HepG2 (cell line): ENCODE results near the gene WWC2. TPM values are rescaled to one million over a fixed set of nuclear protein-coding genes. Genes with fewer than 3 reads are reported as not detected.

Experiments
- ATAC-seq: fragments of 200-7000 bp; cut with Tn5 transposase; 3 replicates; pipeline ENCODE4 v1.9.1; 2020; ENCODE audit warnings: mild to moderate bottlenecking, moderate library complexity
- BruUV-seq: library from RNA; stranded (reverse); fragments of 400-500 nt; replicated peaks from 2 replicates; lab custom pipeline; 2021; lab: Mats Ljungman, UMichigan
- CTCF ChIA-PET: fragments of 300-600 bp; formaldehyde crosslinking; extraction: SDS; loops from one replicate; lab custom pipeline; 2021; ENCODE audit warnings: low total read pairs, inconsistent platforms, low intra/inter-chr PET ratio; lab: Yijun Ruan, JAX
- POLR2A ChIA-PET: fragments of 350-600 bp; sonication (Branson Sonifier 250); formaldehyde crosslinking; loops from one replicate; lab custom pipeline; 2020; ENCODE audit warnings: antibody characterized with exemption, inconsistent platforms; lab: Yijun Ruan, JAX
- DNase-seq: peaks from one replicate; pipeline ENCODE4 v3.0.0-alpha.2; 2015; ENCODE audit warnings: low spot score
- FAIRE-seq: peaks from 3 replicates; lab custom pipeline; 2011; peaks lifted over from hg19 to GRCh38; lab: Jason Lieb, UNC
- H2AFZ ChIP-seq: one replicate; pipeline ENCODE4 v1.6.1; 2011; ENCODE audit warnings: low read length, inconsistent platforms
- H3K27ac ChIP-seq: fragments of 300-600 bp; 3 replicates; pipeline ENCODE4 v1.8.0; 2011; ENCODE audit warnings: mixed run types, mild to moderate bottlenecking, mixed read lengths, low read length, inconsistent platforms; ENCODE audit not compliant: insufficient read depth; ENCODE audit errors: extremely low read length
- H3K27me3 ChIP-seq, 2 experiments: fragments of 200-600 bp in 1 of 2; 2 replicates in 1 of 2; 3 replicates in 1 of 2; pipeline versions ENCODE4 v1.6.0 to v1.8.0; 2011; ENCODE audit warnings: low read length in 2 of 2, mild to moderate bottlenecking in 2 of 2, moderate library complexity in 2 of 2, inconsistent platforms in 1 of 2; ENCODE audit not compliant: insufficient read depth in 2 of 2, control insufficient read depth in 1 of 2
- H3K36me3 ChIP-seq, 2 experiments: fragments of 200-600 bp in 1 of 2; replicated peaks in 1 of 2; 2 replicates in 1 of 2; 3 replicates in 1 of 2; pipeline versions ENCODE4 v1.5.1 to v1.8.0; 2011; ENCODE audit warnings: low read length in 2 of 2, inconsistent platforms in 1 of 2; ENCODE audit not compliant: insufficient read depth in 2 of 2, control insufficient read depth in 1 of 2
- H3K4me1 ChIP-seq: 2 replicates; pipeline ENCODE4 v1.5.1; 2012; ENCODE audit warnings: low read length, inconsistent platforms; ENCODE audit not compliant: insufficient read depth
- H3K4me2 ChIP-seq: 2 replicates; pipeline ENCODE4 v1.6.0; 2011; ENCODE audit warnings: low read depth, low read length, inconsistent platforms
- H3K4me3 ChIP-seq, 3 experiments: fragments of 200-600 bp in 1 of 3; sonication (generic), shearing (Covaris generic) in 1 of 3; replicated peaks in 1 of 3; 2 replicates each; pipeline ENCODE4 v1.5.1; 2011 to 2016; ENCODE audit warnings: low read length in 3 of 3, inconsistent platforms in 2 of 3, low read depth in 2 of 3, mild to moderate bottlenecking in 2 of 3, control low read depth in 1 of 3, mixed read lengths in 1 of 3; ENCODE audit not compliant: insufficient read depth in 1 of 3
- H3K79me2 ChIP-seq: one replicate; pipeline ENCODE4 v1.6.1; 2011; ENCODE audit warnings: low read length, inconsistent platforms; ENCODE audit not compliant: insufficient read depth
- H3K9ac ChIP-seq: 2 replicates; pipeline ENCODE4 v1.6.0; 2011; ENCODE audit warnings: mild to moderate bottlenecking, low read depth, low read length, inconsistent platforms; ENCODE audit not compliant: insufficient read depth
- H3K9me3 ChIP-seq: 2 replicates; pipeline ENCODE4 v1.5.1; 2012; ENCODE audit warnings: mild to moderate bottlenecking, low read length
- H4K20me1 ChIP-seq: 2 replicates; pipeline ENCODE4 v1.6.0; 2011; ENCODE audit warnings: inconsistent platforms, mild to moderate bottlenecking, low read length, moderate library complexity; ENCODE audit not compliant: insufficient read depth
- CREM ChIP-seq, 2 experiments: sonication (generic) in 1 of 2; formaldehyde crosslinking in 1 of 2; IDR thresholded peaks; 2 replicates each; pipeline versions ENCODE4 v1.4.0 to v1.6.1; 2016 to 2020; ENCODE audit warnings: antibody characterized with exemption in 1 of 2, mild to moderate bottlenecking in 1 of 2, missing genetic modification reagents in 1 of 2
- IRF9 ChIP-seq: sonication (generic); formaldehyde crosslinking; IDR thresholded peaks from 2 replicates; pipeline ENCODE4 v1.8.0; 2022; ENCODE audit warnings: missing genetic modification reagents, mild to moderate bottlenecking, borderline replicate concordance
- ISL2 ChIP-seq: sonication (generic); formaldehyde crosslinking; IDR thresholded peaks from 2 replicates; pipeline ENCODE4 v1.5.0; 2020; ENCODE audit warnings: missing genetic modification reagents
- NR3C1 ChIP-seq: sonication (generic); formaldehyde crosslinking; IDR thresholded peaks from 2 replicates; pipeline ENCODE4 v1.4.0; 2020; ENCODE audit warnings: missing genetic modification reagents
- PRDM15 ChIP-seq: sonication (generic); formaldehyde crosslinking; IDR thresholded peaks from 2 replicates; pipeline ENCODE4 v1.4.0; 2020; ENCODE audit warnings: missing genetic modification reagents
- RARA ChIP-seq: IDR thresholded peaks from 2 replicates; pipeline ENCODE4 v1.6.1; 2016; ENCODE audit warnings: missing genetic modification reagents, missing compliant biosample characterization
- RELA ChIP-seq: sonication (generic); formaldehyde crosslinking; IDR thresholded peaks from 2 replicates; pipeline ENCODE4 v1.4.0; 2020; ENCODE audit warnings: missing genetic modification reagents
- ZBTB21 ChIP-seq: sonication (generic); formaldehyde crosslinking; IDR thresholded peaks from 2 replicates; pipeline ENCODE4 v1.4.0; 2020; ENCODE audit warnings: missing genetic modification reagents
- ZNF441 ChIP-seq: sonication (generic); formaldehyde crosslinking; IDR thresholded peaks from 2 replicates; pipeline ENCODE4 v1.7.0; 2021; ENCODE audit warnings: missing genetic modification reagents, borderline replicate concordance
- ZNF790 ChIP-seq: sonication (generic); formaldehyde crosslinking; IDR thresholded peaks from 2 replicates; pipeline ENCODE4 v1.8.0; 2022; ENCODE audit warnings: missing genetic modification reagents, mild to moderate bottlenecking, borderline replicate concordance
- WGBS: methylation state at CpG from one replicate; pipeline ENCODE4 v1.1.6; 2017; ENCODE audit warnings: low lambda C conversion rate; 5-methylcytosine and 5-hydroxymethylcytosine counted together
- in situ Hi-C: cut with HindIII; loops from 2 replicates; pipeline ENCODE4 v1.10.0; 2017; ENCODE audit warnings: low pct_unique_long_range_greater_than_20kb; ENCODE audit not compliant: extremely low pct_ligation_motif_present
- intact Hi-C: fragments of 100-400 bp; cut with micrococcal nuclease; formaldehyde crosslinking; loops from one replicate; pipeline ENCODE4 v1.10.0; 2022; ENCODE audit not compliant: unreplicated experiment
- polyA plus RNA-seq, 8 experiments: library from polyadenylated mRNA; depleted of rRNA in 3 of 8; stranded (reverse) in 7 of 8; unstranded in 1 of 8; fragments of >200 nt; fragmentation: Illumina TruSeq in 4 of 8; extraction: Trizol in 4 of 8; gene quantifications; 2 replicates each; pipeline versions ENCODE4 v1.2.1 to v1.2.3, GENCODE V29; 2011 to 2016; ENCODE audit warnings: low read depth in 4 of 8, missing spikeins in 1 of 8, mixed read lengths in 1 of 8; ENCODE audit not compliant: insufficient read depth in 1 of 8
- total RNA-seq, 5 experiments: library from RNA; depleted of rRNA; stranded (reverse); fragments of >200 nt; fragmentation: Illumina TruSeq; extraction: Trizol; gene quantifications; 2 replicates each; pipeline ENCODE4 v1.2.3, GENCODE V29; 2016; ENCODE audit warnings: low read depth in 1 of 5
- TF ChIP-seq, protein P1 (sequence below), 2 experiments: fragments of 450-650 bp in 1 of 2; sonication (generic) in 1 of 2; formaldehyde crosslinking; IDR thresholded peaks; 2 replicates each; pipeline versions ENCODE4 v1.5.0 to v1.8.0; 2020 to 2022; ENCODE audit warnings: mild to moderate bottlenecking in 1 of 2, missing genetic modification reagents in 1 of 2
- TF ChIP-seq, protein P2 (sequence below), 2 experiments: sonication (generic) in 1 of 2; formaldehyde crosslinking in 1 of 2; IDR thresholded peaks; 2 replicates each; pipeline versions ENCODE4 v1.4.0 to v1.6.1; 2016 to 2020; ENCODE audit warnings: borderline replicate concordance in 1 of 2, low read depth in 1 of 2, mild to moderate bottlenecking in 1 of 2, missing genetic modification reagents in 1 of 2

The WWC2 gene
- total and polyA plus RNA-seq, 2 of the 13 experiments (the other 11 are each of a cell fraction or from before 2014, with no cell fraction given), result 40.0 to 50.1 TPM

DNA sequence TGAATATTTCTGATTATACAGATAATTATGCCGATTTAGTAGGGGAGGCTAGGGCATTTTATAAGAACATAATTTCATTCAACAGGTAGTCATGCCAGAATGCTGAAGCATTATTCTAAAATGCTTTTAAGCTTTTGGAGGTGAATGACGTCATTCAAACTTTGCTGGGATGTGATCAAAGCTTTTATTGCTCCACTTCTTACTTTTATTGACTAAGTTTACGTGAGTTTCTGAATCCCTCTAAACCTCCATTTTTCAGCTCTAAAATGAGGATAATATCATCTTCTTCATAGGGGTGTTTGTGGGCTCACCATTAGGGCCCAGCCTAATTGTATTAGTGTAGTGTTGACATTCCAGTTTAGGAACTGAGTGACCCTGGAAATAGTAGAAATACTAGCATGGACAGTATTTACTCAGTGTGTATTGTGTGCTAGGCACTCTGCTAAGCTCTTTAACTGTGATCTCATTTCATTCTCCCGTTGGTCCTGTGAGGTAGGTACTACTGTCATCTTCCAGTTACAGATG is 3.0 kb downstream of the WWC2 start (continued):
- TF ChIP-seq RELA, result no peak
- TF ChIP-seq ISL2 (CRISPR knock-in tag), result peak; percentile 59; the same call in 1 of the 2 replicates
- TF ChIP-seq RARA (CRISPR knock-in tag), result peak; percentile 56
- TF ChIP-seq ZBTB21, result peak; percentile 88
- no peak for TF ChIP-seq IRF9 (CRISPR knock-in tag)
- no peak for TF ChIP-seq ZNF790 (CRISPR knock-in tag)

GRCh38 chr4:183105092-183105491 is 6.0 kb downstream of the WWC2 start:
- Histone ChIP-seq H3K36me3 (0 out of 5 replicates have a peak, but pooled peaks cover 2 to 4% of the 10 kb centered on the region in 2 experiments), H3K4me3 (no peak overlapping the region), H3K79me2 (peaks cover 97% of the 10 kb centered on the region), H3K27ac (peak overlapping the region; percentile 40), H3K9me3 (no peaks in the 10 kb centered on the region), H4K20me1 (peaks cover 46% of the 10 kb centered on the region), H3K27me3 (no peaks in the 10 kb centered on the region; a peak in 1 of 5 replicates), H3K4me1 (peaks cover 87% of the 10 kb centered on the region), H2AFZ (no peak overlapping the region), H3K9ac (no peak overlapping the region), H3K4me2 (peak overlapping the region; percentile 33)
- intact Hi-C loops (no loop called here), in situ Hi-C loops (no loop called here)
- BruUV-seq, result no TSS peak
- CTCF ChIA-PET, result no interaction called here
- WGBS, result 93% methylated on average over 5 of the region's 5 CpGs
- DNase-seq, result no peak
- no peak for FAIRE-seq
- ATAC-seq, result no peak
- POLR2A ChIA-PET, result no interaction called here
- TF ChIP-seq ZNF441, result no peak
- TF ChIP-seq, protein P1, sequence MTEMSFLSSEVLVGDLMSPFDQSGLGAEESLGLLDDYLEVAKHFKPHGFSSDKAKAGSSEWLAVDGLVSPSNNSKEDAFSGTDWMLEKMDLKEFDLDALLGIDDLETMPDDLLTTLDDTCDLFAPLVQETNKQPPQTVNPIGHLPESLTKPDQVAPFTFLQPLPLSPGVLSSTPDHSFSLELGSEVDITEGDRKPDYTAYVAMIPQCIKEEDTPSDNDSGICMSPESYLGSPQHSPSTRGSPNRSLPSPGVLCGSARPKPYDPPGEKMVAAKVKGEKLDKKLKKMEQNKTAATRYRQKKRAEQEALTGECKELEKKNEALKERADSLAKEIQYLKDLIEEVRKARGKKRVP (CRISPR knock-in tag; IDR thresholded peaks at IDR 0.05), result no peak
- TF ChIP-seq, protein P2, sequence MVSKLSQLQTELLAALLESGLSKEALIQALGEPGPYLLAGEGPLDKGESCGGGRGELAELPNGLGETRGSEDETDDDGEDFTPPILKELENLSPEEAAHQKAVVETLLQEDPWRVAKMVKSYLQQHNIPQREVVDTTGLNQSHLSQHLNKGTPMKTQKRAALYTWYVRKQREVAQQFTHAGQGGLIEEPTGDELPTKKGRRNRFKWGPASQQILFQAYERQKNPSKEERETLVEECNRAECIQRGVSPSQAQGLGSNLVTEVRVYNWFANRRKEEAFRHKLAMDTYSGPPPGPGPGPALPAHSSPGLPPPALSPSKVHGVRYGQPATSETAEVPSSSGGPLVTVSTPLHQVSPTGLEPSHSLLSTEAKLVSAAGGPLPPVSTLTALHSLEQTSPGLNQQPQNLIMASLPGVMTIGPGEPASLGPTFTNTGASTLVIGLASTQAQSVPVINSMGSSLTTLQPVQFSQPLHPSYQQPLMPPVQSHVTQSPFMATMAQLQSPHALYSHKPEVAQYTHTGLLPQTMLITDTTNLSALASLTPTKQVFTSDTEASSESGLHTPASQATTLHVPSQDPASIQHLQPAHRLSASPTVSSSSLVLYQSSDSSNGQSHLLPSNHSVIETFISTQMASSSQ (IDR thresholded peaks at IDR 0.05; ENCODE audit: low read depth), result no peak
- TF ChIP-seq, protein P2 (CRISPR knock-in tag; IDR thresholded peaks at IDR 0.05; ENCODE audit: borderline replicate concordance), result no peak
- TF ChIP-seq NR3C1 (CRISPR knock-in tag), result no peak
- TF ChIP-seq PRDM15, result no peak
- TF ChIP-seq CREM (IDR thresholded peaks at IDR 0.05), result no peak
- TF ChIP-seq CREM (CRISPR knock-in tag; IDR thresholded peaks at IDR 0.05), result no peak
